Left lobe of liver (tissue), 2 donors: ENCODE measurements around the gene TPRA1. TPM values are rescaled to one million over a fixed set of nuclear protein-coding genes. Genes with fewer than 3 reads are reported as not detected.
A peak's percentile ranks its signal among the peaks of the same experiment; 100 is the strongest.

Experiments used
- ATAC-seq: fragments of 200-7000 bp; cut with Tn5 transposase; one replicate; pipeline ENCODE4 v1.9.1; 2020; ENCODE audit warnings: mild to moderate bottlenecking, moderate library complexity
- DNase-seq: peaks from one replicate; pipeline ENCODE4 v3.0.0-alpha.2; 2020; ENCODE audit warnings: low spot score
- total RNA-seq: library from RNA; stranded (reverse); gene quantifications from one replicate; pipeline ENCODE4 v1.2.1, GENCODE V29; 2021
- donor health status: DM: no; HTN: no; CAD: no; lungs with moderate emphysema.
- donor health status: DM: no; HTN: yes; CAD: no.

TPRA1 gene
- total RNA-seq, 1 donor from 2014 or later = 25.1 TPM

DNA sequence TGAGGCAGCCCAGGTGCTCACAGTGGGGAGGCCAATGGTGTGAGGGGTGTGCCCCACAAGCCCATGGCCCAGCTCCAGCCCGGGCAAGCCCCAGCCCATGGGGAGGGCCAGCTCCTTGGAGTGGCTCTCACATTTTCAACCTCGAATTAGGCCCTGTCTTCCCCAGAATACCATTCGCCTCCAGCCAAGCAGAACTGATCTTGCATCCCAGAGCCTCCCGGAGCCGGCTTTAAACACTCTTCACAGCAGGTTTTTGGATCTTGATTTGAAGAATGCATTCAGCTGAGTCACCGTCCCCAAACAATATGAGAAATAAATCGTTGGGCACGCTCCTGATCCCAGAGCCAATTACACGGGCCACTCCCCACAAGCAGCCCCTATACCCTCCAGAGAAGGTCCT, 23.7 kb downstream of the TPRA1 start:
- DNase-seq (no peak), ATAC-seq (no peak)

DNA sequence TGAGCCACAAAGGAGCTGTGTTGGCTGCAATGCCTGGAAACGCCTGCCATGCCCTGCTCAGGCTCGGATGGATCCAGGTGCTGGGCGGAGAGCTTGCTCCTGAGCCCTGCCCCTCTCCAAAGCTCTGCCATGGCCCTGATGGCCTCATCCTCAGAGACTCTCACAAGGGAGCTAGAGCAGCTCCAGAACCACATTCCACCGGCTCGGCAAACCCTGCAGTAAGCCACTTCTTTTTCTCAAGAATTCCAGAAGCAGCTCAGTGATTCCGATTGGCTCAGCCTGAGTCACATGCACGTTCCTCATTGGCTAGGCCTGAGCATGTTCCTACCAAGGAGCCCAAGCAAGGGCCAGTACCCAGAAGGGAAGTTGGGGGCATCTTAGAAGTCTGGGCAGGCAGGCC, 24.8 kb downstream of the TPRA1 start:
- ATAC-seq = no peak

DNA sequence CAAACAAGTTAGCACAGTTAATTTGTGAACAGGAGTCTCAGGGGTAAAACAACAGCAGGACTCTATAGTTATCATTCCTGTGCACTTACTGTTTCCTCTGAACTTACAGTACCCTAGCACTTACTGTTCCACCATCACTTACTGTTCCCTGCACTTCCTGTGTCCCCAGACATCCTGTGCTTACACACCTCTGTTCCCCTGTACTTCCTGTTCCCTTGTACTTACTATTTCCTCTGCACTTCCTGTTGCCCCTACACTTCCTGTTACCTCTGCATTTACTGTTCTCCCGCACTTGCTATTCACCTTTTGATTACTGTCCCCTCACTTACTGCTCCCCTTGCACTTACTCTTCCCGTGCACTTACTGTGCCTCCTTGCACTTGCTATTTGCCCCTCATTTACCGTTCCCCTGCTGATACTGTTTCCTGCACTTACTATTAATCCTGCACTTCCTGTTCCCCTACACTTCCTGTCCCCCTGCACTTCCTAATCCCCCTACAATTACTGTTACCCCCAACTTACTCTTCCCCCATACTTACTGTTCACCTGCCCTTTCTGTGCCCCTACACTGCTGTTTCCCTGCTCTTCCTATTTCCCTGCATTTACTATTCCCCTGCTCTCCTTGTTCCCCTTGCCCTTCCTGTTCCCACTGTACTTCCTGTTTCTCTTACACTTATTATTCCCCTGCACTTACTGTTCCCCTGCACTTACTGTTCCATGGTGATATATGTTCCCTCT, 30.3 kb downstream of the TPRA1 start:
- ATAC-seq = no peak

More for the DNA sequence above, 24.8 kb downstream of the TPRA1 start:
- no peak for DNase-seq

DNA sequence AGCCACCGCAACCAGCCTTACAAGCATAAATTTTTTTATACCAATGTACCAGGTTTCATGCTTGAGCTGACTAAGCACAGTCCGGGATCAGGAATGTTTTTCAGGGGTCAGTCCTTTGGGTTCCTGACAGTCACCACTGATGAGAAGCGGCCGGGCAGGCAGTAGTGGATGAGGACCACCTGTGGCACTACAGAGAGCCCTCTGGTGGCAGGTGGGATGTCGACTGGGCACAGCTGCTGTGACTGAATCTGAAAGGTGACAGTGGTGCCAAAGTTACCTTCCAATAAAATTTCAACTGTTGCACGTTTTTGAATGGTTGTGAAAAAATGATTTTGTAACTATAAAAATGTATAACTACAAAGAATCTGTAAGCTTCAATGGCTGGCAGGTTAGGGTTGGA, 34.0 kb downstream of the TPRA1 start:
- no peak for ATAC-seq
- DNase-seq = no peak

More for the DNA sequence above, 30.3 kb downstream of the TPRA1 start:
- no peak for DNase-seq

DNA sequence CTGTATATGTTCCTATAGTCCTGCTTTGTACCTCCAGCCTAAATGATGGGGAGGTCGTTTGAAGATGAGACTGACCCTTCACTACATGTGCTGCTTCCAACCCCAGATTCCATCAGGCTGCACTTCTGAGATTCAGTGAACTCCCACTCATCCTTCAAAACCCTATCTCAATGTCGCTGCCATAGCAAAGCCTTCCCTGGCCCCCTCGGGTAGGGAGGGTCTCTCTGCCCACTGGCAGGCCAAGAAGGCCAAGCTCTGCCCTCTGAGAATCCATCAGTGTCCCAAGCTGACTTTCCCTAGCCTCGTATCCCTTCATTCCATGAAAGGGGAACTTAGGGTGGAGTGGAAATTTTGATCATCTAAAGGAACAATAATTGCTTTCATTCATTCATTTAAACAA, 35.4 kb downstream of the TPRA1 start:
- ATAC-seq = no peak
- DNase-seq = no peak

DNA sequence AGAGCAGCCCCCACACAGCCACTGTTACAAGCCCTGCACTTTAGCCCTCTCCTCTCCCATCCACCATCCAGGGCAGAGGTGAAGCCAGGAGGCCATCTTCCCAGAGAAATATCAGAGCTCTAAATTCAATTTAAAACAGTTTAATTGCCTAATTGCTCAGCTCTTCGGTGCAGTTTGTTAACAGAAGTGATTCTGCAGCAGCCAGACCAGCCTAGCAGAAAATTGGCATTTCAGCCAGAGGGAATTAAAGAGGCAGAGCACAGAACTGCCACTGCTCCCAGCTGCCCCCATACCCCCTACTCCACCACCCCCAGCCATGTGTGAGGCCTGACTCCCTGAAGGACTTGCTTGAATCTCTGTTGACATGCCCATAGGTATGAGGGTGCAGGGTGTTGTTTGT, 38.5 kb downstream of the TPRA1 start:
- ATAC-seq (no peak), DNase-seq (no peak)

DNA sequence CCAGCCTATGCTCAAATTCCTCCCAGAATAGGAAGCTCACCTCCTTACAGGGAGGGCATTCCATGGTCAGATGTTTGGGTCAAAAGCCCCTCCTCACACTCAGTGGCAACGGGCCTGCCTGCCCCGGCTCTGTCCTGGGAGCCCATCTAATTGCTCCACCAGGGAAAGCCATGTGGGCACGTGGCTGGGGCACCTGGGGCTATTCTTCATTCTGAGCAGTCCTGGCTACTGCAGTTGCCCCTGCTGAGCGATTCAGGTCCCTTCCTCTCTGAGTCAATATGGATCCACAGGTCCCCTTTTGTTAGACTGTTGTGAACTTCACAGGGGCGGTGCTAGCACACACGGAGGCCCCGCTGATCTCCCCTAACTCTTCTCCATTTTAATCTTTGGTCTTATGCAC, 39.4 kb downstream of the TPRA1 start:
- ATAC-seq = no peak

DNA sequence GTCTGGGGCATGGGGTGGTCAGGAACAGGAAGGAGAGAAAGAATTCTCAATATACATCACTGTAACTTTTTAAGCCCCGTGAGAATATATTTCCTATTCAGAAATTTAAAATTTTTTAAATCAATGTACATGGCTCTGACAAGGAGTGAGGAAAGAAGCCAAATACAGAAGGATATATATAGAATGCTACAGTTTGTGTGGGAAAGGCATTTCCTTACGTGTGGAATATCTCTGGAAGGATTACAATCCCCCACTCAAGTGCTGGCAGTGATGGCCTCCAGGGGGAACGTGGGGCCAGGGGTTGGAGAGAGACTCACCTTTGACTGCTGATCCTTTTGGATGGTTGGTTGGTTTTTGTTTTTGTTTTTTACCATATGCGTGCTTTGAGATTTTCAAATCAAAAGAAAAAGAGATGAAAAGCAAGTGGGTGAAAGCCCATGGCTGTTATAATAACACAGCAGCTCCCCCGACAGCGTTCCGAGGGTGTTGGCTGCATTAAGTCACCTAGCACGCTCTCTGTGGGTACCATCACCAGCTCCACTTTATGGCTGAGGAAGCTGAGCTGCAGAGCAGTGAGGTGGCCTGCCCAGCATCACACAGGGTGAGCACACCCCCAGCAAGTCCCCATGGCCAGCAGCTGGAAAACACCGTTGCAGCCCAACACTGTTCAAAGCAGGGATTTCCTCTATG, 39.9 kb downstream of the TPRA1 start:
- ATAC-seq (no peak), DNase-seq (no peak)

More for the DNA sequence above, 39.4 kb downstream of the TPRA1 start:
- no peak for DNase-seq

DNA sequence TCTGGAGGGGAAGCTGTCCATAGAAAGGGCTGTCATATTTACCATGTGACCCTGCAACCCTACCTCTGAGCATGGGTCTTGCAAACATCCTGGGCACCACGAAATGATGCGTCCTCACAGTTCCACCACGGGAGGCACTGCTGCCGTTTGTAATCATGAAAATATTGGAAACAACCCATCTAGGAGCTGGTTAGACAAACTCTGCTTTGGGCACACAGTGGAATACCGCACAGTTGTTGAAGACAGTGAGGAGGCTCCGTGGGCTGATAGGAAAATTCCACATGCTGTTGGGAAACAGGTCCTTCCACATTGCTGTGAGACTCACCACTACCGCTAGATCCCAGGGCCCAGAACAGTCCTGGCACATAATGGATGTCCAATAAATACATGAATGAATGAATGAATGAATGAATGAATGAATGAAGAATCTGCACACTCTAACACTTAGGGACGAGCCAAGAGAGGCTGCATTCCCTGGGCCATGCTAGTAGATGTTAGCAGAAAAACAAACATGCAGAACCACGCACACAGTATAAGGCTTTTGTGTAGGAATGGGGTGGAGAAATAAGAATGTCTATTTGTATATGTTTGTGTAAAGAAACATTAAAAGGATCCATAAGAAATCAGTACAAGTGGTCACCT, 40.6 kb downstream of the TPRA1 start:
- no peak for ATAC-seq
- DNase-seq = no peak

DNA sequence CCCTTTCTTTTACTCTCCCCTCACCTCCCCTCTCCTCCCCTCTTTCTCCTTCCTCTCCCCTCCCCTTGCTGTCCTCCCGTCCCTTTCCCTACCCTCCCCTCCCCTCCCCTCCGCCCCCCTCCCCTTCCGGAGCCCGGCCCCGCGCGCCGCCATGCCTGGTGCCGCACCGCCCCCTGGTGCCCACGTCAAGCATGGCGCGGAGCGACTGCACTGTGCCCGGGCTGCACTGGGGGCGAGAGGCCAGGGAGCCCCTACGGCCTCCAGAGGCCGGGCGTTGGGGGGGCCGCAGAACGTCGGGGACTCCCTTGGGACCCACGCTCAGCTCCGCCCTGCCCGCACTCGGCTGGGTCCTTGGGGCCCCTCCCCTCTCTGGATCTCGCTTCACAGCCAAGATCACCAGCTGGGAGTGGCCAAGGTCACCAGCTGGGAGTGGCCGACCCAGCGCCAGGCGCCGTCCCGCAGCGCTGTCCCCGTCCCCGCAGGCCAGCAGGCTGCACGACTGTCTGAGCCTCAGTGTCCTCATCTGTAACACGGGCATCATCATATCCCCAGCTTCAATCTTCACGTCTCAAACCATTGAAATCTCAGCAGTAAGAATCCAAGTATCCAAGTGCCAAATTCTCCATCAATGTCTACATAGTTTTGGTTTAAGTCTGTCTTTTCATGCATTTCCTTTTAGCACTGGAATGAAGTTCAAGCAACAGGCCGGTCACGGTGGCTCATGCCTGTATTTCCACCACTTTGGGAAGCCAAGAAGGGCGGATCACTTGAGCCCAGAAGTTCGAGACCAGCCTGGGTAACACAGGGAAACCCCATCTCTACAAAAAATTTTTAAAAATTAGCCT, 42.5 kb downstream of the TPRA1 start:
- ATAC-seq (peak; percentile 63), DNase-seq (peak; percentile 69)

DNA sequence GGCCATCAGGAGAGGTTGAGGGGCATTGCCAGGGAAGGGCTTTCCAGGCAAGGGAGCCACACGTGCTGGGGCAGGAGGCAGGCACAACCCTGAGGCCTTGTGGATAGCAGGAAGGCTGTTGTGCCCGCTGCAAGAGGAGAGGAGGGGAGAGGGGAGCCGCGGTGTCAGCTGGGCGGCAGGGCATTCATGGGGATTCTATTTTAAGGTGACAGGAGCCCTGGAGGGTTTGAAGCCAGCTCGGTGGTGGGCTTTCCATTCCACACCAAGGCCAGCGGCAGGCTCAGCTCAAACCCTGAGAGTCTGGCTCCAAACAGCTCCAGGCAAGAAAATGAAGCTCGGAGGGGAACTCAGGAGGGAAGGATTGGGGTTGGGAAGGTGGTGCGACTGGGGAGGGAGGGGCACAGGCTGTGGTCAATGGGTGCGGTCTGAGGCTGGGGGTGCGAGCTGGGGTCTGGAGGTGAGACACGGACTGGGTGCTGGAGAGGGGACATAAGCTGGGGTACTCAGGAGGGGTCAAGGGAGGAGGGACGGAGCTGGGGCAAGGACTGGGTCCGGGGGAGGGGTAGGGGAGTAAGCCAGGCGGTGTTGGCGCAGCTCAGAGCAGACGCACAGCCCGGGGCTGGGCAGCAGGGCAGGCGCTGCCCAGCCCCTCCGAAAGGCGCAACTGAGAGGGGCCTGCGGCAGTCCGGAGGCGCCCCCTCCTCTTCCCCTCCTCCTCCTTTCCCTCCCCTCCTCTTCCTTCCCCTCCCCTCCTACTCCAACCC, 43.4 kb downstream of the TPRA1 start:
- peak; percentile 0 for ATAC-seq

DNA sequence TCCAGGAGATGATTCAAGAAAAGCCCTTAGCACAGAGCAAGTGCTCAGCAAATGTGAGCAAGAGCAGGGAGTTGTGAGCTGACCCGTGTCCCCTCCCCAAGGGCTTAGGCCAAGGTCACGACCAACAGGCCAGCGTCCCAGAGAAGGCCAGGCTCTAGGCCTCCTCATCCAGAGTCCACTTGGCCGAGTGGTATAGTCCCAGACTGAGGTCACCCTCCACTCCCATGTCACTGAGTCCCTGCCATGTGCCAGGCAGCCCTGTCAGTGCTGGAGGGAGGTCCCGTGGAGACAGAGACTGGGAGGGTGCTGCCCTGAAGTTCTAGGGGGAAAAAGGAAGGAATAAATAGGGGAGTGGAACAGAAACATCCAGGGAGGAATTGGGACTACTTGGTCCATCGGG, 44.0 kb downstream of the TPRA1 start:
- DNase-seq = peak; percentile 87
- ATAC-seq = peak; percentile 44

More for the DNA sequence above, 43.4 kb downstream of the TPRA1 start:
- DNase-seq = no peak

DNA sequence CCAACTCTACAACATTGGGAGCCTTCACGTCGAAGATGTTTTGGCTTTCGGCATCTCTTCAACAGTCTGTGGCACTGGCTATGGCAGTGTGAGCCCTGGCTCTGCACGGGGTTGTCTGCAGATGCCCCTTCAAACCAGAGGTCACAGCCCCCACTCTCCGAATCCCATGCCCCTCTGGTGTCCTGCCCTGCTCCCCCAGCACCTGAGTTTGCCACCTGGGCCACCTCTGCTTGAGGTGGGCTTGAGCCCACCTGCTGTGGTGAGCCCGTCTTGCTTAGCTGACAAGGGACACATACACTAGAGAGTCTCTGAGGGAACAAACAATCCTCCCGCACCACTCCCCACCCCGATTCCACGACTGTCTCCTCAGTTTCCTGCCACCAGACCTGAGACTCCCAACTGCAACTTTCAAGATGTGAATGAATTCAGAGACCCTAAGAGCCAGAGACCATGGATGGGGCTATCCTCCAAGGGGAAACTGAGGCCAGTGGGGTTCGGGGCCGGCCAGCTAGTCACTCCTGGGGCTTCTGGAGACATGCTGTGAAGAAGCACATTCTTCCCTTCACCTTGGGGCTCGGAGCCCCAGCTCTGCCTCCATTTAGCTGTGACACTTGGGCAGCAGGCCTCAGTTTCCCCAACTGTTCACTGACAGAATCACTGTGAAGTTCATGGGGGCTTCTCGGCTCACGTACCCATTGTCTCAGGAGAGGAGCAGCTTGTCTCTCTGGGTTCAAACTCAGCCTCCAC, 44.6 kb downstream of the TPRA1 start:
- no peak for DNase-seq
- ATAC-seq = no peak

DNA sequence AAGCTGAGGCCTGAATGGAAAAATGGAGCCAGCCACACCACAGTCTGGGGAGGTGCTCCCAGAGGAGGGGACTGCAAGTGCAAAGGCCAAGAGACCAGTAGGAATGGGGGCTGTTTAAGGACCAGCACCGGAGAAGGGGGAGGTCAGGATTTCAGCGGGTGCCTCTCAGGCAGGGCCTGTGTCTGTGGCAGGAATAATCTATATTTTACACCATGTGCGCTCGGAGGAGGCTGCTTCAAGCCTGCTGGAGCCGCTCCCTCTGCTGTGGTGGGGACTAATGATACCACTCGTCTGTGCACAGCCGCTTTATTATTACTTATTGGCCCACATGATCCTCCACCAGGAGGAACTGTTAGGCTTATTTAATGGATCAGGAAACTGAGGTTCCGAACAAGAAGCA, 45.3 kb downstream of the TPRA1 start:
- no peak for DNase-seq
- no peak for ATAC-seq

DNA sequence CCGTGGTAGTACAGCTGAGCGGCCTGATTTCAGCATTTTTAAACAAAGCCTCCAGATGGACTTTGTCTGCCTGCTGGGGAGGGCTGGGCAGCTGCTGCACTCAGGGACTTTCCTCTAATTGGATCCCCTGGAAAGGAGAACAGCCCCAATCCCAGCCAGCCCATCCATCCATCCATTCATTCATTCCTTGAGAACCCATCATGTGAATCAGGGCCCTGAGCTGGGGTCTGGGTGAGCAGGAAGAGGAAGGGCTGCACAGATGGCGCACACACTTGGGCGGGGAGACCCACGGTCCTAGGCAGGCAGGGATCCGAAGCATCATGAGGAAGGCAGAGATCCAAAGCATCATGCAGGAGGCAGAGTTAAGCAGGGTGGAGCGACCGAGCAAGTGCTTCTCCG, 45.7 kb downstream of the TPRA1 start:
- ATAC-seq (peak; percentile 48), DNase-seq (peak; percentile 69)

DNA sequence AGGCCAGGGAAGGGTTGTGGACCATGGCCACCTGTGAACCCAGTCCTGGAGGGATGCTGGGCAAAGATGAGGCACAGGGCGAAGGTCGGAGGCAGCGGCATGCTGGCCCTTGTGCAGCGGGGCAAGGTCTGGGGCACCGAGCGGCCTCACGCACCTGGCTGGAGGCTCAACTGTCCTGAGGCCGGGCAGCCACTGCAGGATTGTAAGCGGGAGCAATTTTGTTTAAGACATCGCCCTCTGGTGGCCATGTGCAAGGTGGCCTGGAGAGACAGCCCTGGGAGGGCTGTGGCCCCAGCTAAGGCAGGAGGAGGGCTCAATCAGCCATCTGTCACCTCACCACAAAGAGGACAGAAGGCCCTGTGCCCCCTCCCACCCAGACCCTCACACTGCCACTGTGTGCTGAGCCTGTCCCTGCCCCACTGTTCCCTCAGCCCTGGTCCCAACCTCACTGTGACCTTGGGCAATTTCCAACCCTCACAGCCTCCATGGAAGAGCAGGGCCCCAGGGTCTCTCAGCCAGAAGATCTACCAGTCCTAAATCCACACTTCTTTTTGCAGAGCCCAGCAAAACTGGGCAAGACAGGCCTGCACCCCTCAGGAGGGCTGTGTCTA, 46.2 kb downstream of the TPRA1 start:
- DNase-seq = peak; percentile 90
- ATAC-seq = peak; percentile 65

DNA sequence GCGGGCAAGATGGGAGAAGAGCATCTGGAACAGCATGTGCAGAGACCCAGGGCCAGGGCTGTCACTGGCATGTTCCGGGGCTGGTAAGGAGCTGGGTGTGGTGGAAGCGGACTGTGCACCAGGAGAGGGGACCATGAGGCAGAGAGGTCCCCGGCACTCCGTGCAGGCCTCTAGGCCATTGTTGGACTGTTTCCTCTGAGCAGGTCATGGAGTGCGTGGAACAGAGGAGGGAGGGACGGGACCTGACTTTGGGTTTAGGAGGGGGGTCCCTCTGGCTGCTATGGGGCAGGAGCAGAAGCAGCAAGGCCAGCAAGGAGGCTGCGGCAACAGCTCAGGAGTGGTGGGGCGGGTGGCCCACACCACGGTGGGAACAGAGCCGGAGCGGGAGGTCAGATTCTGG, 47.1 kb downstream of the TPRA1 start:
- ATAC-seq (no peak), DNase-seq (no peak)

DNA sequence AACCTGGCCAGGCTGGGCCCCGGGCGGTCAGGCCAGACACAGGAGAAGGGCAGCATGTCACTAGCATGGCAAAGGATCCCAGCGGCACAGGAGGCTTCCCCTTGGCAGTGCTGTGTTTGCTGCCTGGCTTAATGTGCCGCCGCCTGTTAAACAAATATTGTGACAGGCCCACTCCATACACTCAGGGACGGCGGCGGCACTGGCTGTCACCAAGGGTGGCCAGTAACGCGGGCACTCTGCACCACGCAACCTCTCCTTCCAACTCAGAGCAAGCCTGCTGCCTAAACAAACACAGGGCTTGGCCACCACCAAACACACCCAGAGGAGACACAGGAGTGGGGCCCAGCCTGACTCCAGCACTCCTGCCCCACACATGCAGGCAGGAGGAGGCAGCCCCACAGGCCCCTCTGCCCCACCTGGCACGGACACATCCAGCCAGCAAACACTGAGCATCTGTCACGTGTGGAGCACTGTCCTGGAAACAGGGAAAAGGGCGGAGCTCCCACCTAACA, 48.0 kb downstream of the TPRA1 start:
- peak; percentile 76 for ATAC-seq
- DNase-seq = peak; percentile 95

DNA sequence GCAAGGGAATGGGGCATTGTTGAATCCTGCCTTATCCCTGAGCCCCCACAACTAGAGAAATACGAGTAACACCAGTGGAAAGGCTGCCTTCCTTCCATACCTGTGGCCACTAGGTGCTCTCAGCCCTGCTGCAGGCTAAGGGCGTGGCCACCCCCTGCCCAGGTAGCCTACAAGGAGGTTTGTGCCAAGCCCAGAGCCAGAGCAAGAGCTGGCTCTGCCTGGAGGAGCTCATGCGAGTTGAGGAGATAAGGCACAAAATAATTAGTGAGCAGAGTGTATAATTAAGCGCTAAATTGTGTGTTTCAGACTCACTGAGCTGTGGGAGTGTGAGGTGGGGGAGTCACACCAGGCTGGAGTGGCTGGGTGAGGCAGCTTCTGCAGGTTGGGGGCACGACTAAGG, 49.2 kb downstream of the TPRA1 start:
- DNase-seq (no peak), ATAC-seq (no peak)
